Stimulated activated naive CD8-positive, alpha-beta T cell treated with anti-CD3 and anti-CD28 coated beads, Interleukin-15, amount 100 ng/mL, for 72 hours (primary cell): ENCODE data around the gene PROCA1.
A peak's percentile ranks its signal among the peaks of the same experiment; 100 is the strongest.

Experiments used
- ATAC-seq: fragments of 150-1000 bp; cut with Tn5 transposase; 2 replicates; pipeline ENCODE4 v1.10.0; 2021; ENCODE audit warnings: mild to moderate bottlenecking, moderate library complexity
- DNase-seq, 2 donors: peaks; one replicate each; pipeline ENCODE4 v3.0.0; 2021 to 2022
- H3K27ac Mint-ChIP-seq, 2 donors: one replicate each; pipeline ENCODE4 v1.8.0; 2022; ENCODE audit warnings: mild to moderate bottlenecking in 2 of 2, mixed read lengths in 2 of 2, moderate library complexity in 2 of 2
- H3K27me3 Mint-ChIP-seq: one replicate; pipeline ENCODE4 v1.8.0; 2022; ENCODE audit warnings: mixed read lengths
- H3K4me1 Mint-ChIP-seq: one replicate; pipeline ENCODE4 v1.8.0; 2022; ENCODE audit warnings: mild to moderate bottlenecking, mixed read lengths
- H3K4me3 Mint-ChIP-seq, 2 donors: one replicate each; pipeline ENCODE4 v1.8.0; 2022; ENCODE audit warnings: mild to moderate bottlenecking in 2 of 2, mixed read lengths in 2 of 2, moderate library complexity in 1 of 2
- H3K9me3 Mint-ChIP-seq, 2 donors: one replicate each; pipeline ENCODE4 v1.8.0; 2022; ENCODE audit warnings: mixed read lengths in 2 of 2

The PROCA1 gene

GRCh38 chr17:28747051-28747691 is 35.5 kb upstream of the PROCA1 start:
- Mint-ChIP-seq H3K4me1 (peaks cover 55% of the 10 kb centered on the region), H3K9me3 (no peaks in the 10 kb centered on the region), H3K27me3 (no peaks in the 10 kb centered on the region), H3K4me3 (peak overlapping the region; percentile 96), H3K27ac (peak overlapping the region in 1 of 2 donors; percentile 90)
- ATAC-seq: no peak
- DNase-seq: no peak

GRCh38 chr17:28746611-28747050 is 34.9 kb upstream of the PROCA1 start:
- peak overlapping the region; percentile 96 for H3K4me3 Mint-ChIP-seq
- H3K4me1 Mint-ChIP-seq: peaks cover 60% of the 10 kb centered on the region
- ATAC-seq (no peak), DNase-seq (no peak)
- H3K27me3 Mint-ChIP-seq: no peaks in the 10 kb centered on the region
- no peaks in the 10 kb centered on the region for H3K9me3 Mint-ChIP-seq
- peak overlapping the region in 1 of 2 donors; percentile 42 for H3K27ac Mint-ChIP-seq

GRCh38 chr17:28745786-28746411 is 34.2 kb upstream of the PROCA1 start:
- H3K9me3 Mint-ChIP-seq: no peaks in the 10 kb centered on the region
- H3K4me1 Mint-ChIP-seq: peaks cover 67% of the 10 kb centered on the region
- peak overlapping the region; percentile 93 to 95 for H3K27ac Mint-ChIP-seq
- no peaks in the 10 kb centered on the region for H3K27me3 Mint-ChIP-seq
- ATAC-seq (no peak), DNase-seq (no peak)
- H3K4me3 Mint-ChIP-seq: peak overlapping the region; percentile 96

- peak in 1 of 2 donors; percentile 43 for DNase-seq
- peaks cover 74% of the 10 kb centered on the region for H3K4me1 Mint-ChIP-seq
- ATAC-seq: peak; percentile 18
Measured at GRCh38 chr17:28744972-28745785, 33.5 kb upstream of the PROCA1 start.

DNA sequence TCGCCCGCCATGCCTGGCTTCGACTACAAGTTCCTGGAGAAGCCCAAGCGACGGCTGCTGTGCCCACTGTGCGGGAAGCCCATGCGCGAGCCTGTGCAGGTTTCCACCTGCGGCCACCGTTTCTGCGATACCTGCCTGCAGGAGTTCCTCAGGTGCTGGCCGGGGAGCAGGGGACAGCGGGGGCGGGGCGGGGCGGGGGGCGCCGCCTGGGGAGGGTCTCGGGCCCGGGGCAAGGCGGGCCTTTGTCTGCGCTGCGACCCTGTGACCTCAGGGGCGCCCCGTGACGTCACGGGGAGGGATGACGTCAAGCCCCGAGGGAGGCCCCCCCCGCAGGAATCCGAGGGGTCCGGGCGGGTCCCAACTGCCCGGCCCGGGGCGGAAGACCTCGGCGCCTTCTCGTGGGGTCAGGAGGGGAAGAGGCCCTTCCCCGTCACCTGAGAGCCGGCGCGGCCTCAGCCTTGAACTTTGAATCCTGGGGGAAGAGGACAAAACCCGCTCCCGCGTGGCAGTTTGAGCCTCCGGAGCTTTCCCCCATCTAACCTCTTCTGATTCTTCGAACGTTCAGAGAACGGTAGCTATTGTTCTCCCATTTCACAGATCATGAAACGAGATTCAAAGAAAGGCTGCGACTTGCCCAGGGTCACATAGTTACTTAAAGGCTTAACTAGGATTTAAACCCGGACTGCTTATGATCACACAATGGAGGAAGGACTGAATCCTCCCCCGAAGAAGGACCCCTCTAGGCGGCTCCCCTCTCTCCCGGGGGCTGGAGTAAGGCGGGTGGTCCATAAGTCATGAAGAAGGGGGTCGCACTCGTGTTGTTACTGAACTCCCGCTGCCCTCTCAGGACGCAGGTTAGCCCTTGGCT is 32.6 kb upstream of the PROCA1 start:
- H3K27me3 Mint-ChIP-seq: no peaks in the 10 kb centered on the region
- H3K27ac Mint-ChIP-seq: peak overlapping the region; percentile 93 to 95
- H3K9me3 Mint-ChIP-seq: no peaks in the 10 kb centered on the region
- peaks cover 76% of the 10 kb centered on the region for H3K4me1 Mint-ChIP-seq
- DNase-seq (peak in 1 of 2 donors; percentile 66), ATAC-seq (peak; percentile 57)
- peak overlapping the region; percentile 96 for H3K4me3 Mint-ChIP-seq

More at GRCh38 chr17:28744972-28745785, 33.5 kb upstream of the PROCA1 start:
- no peaks in the 10 kb centered on the region for H3K27me3 Mint-ChIP-seq
- H3K9me3 Mint-ChIP-seq: no peaks in the 10 kb centered on the region
- H3K27ac Mint-ChIP-seq: peak overlapping the region; percentile 93 to 95
- H3K4me3 Mint-ChIP-seq: peak overlapping the region; percentile 96

DNA sequence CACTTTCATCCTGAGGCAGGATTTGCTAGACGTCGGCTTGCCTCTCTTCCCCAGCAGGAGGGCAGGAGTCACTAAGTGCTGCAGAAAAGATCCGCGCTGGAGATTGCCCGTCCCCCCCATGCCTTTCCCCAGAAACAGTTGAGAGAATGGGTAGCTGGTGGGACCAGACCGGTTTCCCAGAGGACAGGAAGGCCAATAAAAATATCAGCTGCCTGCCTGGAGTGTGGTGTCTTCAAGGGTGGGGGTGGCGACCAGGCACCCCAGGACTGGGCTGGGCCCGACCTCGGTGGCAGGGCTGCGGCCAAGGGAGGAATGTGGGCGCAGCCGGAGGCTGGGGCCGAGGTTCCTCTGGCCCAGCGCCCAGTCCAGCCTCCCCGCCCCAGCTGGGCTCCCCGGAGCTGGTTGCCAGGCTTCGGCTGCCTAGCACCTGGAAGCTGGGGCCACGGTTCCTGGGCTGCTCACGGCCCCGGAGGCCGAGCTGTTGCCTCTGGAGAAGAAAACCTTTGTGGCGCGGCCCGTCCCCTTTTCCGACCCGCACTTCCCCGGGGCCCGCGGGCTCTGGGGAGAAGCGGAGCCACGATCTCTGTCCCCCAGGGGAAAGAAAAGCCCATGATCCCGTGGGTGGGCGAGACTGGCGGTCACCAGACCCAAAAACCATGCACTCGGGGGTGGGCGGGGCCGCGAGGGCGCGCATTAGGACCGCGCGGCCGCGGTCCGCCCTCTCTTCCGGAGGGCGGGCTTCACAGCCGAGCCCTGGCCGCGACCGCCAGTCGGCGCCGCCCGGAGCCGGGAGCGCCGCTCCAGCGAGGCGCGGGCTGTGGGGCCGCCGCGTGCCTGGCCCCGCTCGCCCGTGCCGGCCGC is 31.8 kb upstream of the PROCA1 start, which contains the start of gene TRAF4:
Gene TRAF4, plus strand, starts transcription at position 769 of the 861 bp plus-strand sequence. CDS start 102 bp downstream, outside the sequence.
- DNase-seq: peak; percentile 78 to 79
- peak within 1 kb of the TSS; percentile 96 for H3K4me3 Mint-ChIP-seq
- H3K27me3 Mint-ChIP-seq: no peaks in the 10 kb centered on the region
- peak; percentile 87 for ATAC-seq
- no peaks in the 10 kb centered on the region for H3K9me3 Mint-ChIP-seq
- H3K4me1 Mint-ChIP-seq: peaks cover 76% of the 10 kb centered on the region
- H3K27ac Mint-ChIP-seq: peak within 1 kb of the TSS; percentile 93 to 95

DNA sequence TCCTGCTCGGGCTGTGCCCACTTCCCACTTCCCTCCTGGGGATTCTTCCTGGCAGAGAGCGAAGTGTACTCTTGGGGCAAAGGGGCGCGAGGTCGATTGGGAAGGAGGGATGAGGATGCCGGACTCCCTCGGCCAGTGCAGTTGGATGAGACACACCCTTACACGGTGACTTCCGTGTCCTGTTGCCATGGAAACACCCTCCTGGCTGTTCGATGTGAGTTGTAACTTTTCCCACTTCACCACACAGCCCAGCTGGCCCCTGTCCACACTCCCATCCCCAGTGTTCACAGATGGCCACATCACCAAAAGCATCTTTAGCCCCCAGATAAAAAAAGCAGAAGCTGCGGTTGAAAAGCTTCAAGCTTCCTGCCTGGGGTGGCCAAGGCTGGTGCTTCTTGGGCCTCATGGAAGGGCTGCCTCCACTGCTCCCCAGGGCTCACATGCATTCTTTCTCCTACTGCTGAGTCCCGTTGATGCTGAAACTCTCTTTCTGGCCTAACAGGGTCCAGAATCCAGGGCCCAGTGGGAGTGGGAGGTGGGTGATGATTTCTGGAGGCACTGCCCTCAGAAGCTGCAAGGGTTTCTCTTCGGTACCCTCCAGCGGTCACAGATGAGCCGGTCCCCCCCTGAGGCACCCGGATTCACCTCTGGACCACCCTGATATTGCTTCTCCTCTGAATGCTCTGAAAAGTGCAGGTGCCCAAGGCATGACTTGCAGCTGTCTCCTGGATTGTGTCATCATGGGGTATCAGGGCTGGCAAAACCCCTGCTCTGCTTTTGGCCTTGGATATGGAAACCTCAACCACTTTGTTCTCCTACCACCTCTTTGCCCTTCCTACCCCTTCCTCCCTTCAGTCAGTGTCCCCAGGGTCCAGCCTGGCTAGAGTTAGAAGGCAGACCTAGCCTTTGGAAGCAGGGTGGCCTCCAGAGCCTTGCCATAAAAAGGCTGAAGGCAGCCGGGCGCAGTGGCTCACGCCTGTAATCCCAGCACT is 30.0 kb upstream of the PROCA1 start:
- H3K4me3 Mint-ChIP-seq: peak overlapping the region; percentile 53 to 89
- H3K27ac Mint-ChIP-seq: peak overlapping the region in 1 of 2 donors; percentile 56
- H3K27me3 Mint-ChIP-seq: no peaks in the 10 kb centered on the region
- ATAC-seq: no peak
- H3K4me1 Mint-ChIP-seq: peaks cover 73% of the 10 kb centered on the region
- no peak for DNase-seq
- peaks cover 0 to 6% of the 10 kb centered on the region in 2 donors for H3K9me3 Mint-ChIP-seq

DNA sequence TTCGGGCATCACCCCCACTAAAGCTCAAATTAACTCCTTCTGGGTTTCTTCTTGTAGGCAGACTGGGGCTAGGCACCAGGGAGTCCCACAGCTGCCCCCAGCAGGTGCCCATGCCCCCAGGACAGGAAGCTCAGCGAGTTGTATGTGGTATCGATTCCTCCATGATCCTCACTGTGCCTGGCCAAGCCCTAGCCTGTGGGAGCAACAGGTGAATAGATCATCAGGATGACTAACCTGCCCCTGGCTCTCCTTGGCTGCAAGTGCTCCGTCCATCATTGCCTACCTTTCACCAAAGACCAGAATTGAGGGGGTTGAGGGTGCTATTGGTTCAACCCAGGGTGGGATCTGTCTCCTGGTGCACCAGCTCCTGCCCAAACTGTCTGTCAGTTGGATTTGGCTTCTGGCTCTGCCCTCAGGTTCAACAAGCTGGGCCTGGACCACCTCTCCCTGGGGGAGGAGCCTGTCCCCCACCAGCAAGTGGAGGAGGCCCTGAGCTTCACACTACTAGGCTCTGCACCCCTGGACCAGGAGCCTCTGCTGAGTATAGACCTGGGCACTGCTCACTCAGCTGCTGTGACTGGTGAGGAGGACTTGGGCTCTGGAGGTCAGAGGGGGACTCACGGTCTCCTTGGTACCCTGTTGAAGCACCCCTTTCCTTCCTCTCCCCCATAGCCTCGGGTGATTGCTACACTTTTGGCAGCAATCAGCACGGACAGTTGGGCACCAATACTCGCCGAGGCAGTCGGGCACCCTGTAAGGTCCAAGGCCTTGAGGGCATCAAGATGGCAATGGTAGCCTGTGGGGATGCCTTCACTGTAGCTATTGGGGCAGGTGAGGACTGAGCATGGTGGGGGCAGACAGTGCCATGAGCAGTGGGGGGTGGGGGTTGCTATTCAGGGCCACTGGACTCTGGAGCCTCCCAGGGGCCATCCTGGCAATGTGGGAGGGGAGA is 29.0 kb upstream of the PROCA1 start:
- Mint-ChIP-seq H3K4me3 (peak overlapping the region in 1 of 2 donors; percentile 89), H3K9me3 (peaks cover 0 to 6% of the 10 kb centered on the region in 2 donors), H3K4me1 (peaks cover 70% of the 10 kb centered on the region), H3K27me3 (no peaks in the 10 kb centered on the region), H3K27ac (no peak overlapping the region)
- DNase-seq: no peak
- ATAC-seq: no peak

- Mint-ChIP-seq H3K27me3 (no peaks in the 10 kb centered on the region), H3K4me1 (peaks cover 88% of the 10 kb centered on the region), H3K4me3 (peak overlapping the region; percentile 82 to 83), H3K9me3 (peaks cover 0 to 6% of the 10 kb centered on the region in 2 donors), H3K27ac (peak overlapping the region; percentile 27 to 94)
- DNase-seq (peak in 1 of 2 donors; percentile 68), ATAC-seq (peak; percentile 77)
Measured at GRCh38 chr17:28738680-28739384, 27.1 kb upstream of the PROCA1 start.

GRCh38 chr17:28737770-28738679 is 26.3 kb upstream of the PROCA1 start:
- DNase-seq (no peak), ATAC-seq (peak; percentile 40)
- H3K9me3 Mint-ChIP-seq: peaks cover 0 to 6% of the 10 kb centered on the region in 2 donors
- H3K4me1 Mint-ChIP-seq: peaks cover 94% of the 10 kb centered on the region
- peak overlapping the region; percentile 82 to 83 for H3K4me3 Mint-ChIP-seq
- H3K27ac Mint-ChIP-seq: peak overlapping the region; percentile 27 to 94
- H3K27me3 Mint-ChIP-seq: no peaks in the 10 kb centered on the region

- no peaks in the 10 kb centered on the region for H3K27me3 Mint-ChIP-seq
- DNase-seq (no peak), ATAC-seq (no peak)
- no peak overlapping the region for H3K27ac Mint-ChIP-seq
- H3K4me3 Mint-ChIP-seq: peak overlapping the region in 1 of 2 donors; percentile 82
- H3K4me1 Mint-ChIP-seq: peaks cover 92% of the 10 kb centered on the region
- peaks cover 0 to 6% of the 10 kb centered on the region in 2 donors for H3K9me3 Mint-ChIP-seq
Measured at GRCh38 chr17:28737316-28737715, 25.6 kb upstream of the PROCA1 start.
